Stimulated activated CD4-positive, alpha-beta T cell treated with anti-CD3 and anti-CD28 coated beads, Interleukin-2, amount 100 ng/mL, for 4 hours (primary cell): ENCODE results near the gene POLN.

Experiments used
- DNase-seq: peaks from one replicate; pipeline ENCODE4 v3.0.0-alpha.2; 2020; ENCODE audit warnings: low read depth

Gene POLN

DNA sequence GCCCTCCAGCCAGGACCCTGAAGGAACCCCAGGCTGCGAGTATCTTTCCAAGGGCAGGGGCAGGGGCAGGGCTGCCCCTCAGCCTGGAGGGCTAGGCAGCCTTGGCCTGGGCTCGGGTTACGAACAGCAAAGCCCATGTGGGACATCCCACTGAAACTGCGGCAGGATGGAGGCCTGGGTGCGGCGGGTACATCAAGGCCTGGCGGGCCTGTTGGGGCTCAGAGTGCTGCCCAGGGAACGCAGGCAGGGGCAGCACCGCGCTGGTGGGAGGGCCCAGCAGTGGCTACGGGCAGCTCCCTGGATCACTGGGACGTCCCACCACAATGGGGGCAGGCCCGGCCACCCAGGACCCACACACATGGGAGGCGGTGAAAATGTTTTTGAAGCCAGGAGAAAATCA lies 171.9 kb downstream of the POLN start:
- DNase-seq, result no peak

DNA sequence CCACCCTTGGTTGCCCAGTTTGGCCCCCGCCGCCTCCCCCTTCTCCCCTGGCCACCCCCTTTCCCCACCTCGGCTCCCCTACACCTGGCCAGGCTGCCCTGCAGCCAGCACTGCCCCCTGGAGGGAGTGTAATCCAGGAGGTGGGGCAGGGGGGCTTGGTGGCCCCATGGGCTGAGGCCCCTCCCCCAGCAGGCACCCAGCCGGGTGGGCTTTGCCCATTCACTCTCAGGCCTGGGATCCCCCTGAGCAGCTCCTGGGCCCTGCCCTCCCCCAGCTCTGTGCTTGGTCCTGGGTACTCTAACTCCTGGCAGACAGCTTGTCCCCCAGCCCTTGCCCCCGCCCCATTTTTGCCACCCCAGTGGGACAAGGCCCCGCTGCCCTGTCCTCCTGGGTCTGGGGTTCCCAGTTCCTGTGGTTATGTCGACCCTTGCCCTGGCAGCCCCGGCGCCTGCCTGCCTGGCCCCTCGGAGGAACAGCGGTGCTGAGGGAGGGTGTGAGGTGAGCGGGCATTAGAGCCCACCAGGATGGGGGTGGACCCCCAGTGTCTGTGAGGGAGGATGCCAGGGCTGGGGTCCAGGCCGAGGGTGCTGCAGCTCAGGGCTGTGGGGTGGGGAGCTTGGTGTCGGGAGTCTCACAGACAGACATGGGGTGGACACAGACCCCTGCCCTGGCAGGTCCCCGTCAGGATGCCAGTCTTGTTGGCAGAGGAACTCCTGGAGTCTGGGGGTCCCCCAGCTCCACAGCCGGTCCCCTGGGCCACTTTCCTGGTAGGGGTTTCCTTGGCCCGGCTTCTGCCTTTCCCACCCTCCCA lies 172.6 kb downstream of the POLN start:
- DNase-seq, result no peak

DNA sequence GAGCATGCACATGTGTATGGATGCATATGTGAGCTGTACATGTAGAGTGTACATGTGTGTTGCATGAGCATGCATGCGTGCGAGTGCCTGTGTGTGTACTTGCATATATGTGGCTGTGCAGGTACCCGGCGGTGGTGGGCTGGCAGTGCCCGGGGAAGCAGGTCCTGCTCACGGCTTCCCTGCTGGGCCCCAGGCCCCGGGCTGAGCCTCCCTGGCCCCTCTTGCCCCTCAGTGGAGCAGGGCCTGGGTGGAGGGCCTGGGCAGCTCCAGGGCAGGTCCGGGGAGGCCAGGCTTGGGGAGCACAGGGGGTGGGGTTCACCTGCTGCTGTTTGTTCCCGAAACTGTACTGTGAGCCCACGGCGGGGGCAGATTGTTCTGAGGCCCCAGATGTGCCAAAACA lies 173.4 kb downstream of the POLN start:
- no peak for DNase-seq

DNA sequence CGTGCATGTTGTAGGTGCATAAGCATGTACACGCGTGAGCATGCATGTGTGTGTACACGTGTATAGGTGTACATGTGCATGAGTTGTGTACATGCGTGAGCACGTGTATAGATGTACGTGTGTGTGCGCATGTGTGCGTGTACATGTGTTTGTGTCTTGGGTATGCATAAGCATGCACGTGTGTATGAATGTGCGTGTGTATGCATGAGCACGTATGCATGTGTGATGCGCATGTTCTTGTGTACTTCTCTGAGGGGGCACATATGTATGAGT lies 173.8 kb downstream of the POLN start:
- no peak for DNase-seq

DNA sequence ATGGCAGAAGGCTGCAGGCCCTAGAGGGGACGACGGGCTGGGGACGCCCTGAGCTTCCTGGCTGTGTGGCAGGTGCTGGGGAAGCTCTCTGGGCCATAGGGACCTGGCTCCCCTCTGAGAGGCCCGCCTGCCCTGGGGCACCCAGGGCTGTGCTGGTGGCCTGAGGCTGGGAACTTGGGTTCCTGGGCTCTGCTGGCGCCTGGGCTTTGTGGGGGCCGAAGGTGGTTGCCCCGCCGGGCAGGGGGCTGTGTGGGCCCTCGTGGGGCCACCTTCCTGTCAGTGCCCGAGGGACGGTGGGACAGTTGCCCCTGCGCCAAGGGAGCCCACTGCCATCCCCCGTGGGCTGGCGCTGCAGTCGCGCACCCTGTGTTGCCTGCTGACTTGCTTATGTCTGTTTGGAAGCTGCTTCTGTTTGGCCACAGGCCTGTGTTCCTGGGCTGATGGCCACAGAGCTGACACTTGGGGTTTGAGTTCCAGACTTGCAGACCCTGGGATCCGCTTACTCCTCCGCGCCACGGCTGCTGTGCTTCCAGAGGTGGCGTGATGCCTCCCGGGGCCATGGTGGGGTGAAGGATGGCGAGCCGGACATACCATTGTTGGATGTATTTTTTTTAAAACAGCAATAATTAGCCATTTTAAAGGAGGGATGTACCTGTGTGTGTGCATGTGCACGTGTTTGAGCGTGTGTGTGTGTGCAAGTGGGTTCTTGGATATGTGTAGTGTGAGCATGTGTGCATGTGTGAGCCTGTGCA lies 174.3 kb downstream of the POLN start:
- no peak for DNase-seq

DNA sequence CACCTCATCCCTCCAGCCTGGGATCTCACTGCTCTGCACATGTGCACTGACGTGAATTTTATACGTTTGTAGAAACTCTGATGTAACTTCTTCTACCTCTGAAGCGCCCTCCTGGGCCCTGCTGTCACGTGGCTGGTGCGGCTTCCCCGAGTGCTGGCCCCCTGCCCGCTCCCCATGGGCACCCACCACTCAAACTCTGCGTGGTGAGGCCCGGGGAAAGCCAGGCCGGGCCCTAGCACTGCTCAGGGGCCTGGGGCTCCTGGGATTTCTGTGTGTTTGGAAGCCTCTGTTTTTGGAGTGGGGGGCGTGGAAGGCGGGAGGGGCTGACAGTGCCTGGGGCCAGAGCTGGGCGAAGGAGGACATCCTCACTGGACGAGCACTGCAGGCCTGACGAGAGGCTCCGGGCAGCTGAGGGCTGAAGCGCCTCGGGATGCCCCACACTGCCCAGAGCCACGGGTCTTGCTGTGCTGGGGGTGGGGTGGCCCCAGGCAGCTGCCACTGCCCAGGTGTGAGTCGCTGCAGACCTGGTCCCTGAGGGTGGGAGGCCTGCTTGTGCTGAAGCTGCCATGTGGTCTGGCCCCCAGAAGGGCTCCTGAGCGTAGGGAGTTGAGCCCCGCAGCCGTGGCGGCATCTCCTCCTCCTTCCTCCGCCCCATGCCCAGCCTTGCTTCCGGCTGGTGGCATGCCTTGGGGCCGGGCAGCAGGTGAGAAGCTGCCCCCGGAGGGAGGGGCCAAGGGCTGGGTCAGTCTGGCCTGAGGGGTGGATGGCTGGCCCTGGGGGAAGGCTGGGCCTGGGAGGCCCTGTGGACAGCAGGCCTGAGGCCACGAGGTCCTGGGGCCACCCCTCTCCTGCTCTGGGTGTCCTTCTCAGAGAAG lies 175.1 kb downstream of the POLN start:
- DNase-seq, result no peak

DNA sequence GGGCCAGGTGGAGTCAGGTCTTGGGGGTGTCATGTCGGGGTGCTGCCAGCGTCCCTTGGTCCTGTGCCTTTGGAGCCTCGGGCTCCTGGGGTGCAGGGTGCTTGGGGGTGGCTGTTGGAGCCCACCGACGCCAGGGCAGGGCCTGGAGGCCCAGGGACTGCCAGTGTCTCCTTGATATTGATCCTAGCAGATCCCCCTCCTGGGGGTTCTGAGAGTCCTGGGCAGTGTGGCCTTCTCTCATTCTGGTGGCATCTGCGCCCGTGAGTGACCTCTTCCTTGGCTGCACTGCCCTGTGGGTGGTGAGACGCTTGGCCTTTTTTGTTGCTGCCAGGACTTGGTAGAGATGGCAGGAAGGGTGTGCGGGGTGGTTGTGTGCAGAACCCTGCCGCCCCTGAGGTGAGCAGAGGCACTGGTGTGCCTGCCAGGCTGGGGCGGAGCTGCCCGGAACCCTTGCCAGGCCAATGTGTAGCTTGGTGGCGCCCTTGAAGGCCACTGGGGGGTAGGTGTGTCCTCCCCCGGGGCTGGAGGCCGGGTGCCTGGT lies 175.8 kb downstream of the POLN start:
- DNase-seq, result no peak

DNA sequence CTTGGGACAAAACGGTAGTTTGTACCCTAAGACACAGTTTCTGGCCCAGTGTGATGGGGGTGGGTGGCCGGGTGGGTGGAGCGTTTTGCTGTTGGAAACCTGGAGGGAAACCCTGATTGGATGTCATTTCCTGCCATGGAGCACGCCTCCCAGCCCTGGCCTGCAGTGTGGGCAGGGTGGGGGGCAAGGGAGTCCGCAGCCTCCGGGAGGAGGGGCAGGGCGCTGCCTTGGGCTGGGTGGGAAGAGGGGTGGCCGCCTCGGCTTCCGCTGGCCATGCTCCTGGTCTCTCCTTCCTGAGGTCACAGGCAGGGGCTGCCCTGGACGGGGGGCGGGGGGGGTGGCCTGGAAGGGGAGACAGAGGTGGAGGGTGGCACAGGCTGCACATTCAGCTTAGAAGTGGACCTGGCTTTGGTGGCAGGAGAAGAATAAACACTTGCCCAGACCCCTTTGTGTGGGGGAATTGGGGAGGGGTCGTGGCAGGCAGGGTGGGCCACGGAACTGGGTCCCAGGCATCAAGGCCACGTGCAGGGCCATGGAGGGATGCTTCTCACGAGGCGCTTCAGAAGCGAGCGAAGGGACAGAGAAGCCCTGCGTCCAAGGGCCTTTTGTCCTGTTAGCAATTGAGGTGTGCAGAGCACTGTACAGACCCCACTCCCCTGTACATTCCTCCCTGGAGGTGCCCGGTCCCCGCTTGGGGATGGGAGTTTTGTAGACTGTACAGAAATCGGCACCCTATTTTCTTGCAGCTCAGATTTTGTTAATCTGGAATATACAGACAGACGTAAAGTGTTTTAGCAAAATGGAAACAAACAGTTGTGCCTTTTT lies 176.6 kb downstream of the POLN start:
- no peak for DNase-seq

DNA sequence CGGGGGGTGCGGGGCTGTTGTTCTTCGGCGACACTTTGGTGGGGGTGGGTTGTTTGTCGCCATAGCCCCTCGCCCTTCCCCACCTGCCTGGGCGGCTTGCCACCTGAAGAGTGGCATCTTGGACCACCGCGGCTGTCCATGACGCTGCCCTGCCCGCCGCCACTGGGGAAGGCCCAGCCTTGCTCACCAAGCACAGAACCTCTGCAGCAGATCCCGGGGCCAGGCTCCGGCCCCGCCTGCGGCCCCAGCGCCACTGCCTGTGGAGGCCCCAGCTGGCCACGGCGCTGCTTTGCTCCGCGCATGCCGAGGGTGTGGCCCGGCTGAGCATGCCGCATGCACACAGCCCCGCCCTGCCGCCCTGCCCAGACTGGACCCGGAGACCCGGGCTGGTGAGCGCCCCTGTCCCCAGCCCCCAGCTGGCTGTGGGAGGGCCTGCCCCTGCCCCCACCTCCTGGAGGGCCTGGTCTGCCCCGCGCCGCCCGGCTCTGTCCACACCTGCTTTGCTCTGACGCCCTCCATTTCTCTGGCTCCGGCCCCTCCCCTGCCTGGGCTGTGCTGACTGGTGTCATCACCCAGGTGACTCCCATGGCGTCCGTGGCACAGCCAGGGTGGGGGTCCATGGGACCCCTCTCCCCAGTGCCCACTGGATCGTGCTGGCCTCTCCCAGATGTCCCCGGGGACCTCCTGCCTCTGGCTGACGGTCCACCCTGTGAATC lies 177.5 kb downstream of the POLN start:
- no peak for DNase-seq

DNA sequence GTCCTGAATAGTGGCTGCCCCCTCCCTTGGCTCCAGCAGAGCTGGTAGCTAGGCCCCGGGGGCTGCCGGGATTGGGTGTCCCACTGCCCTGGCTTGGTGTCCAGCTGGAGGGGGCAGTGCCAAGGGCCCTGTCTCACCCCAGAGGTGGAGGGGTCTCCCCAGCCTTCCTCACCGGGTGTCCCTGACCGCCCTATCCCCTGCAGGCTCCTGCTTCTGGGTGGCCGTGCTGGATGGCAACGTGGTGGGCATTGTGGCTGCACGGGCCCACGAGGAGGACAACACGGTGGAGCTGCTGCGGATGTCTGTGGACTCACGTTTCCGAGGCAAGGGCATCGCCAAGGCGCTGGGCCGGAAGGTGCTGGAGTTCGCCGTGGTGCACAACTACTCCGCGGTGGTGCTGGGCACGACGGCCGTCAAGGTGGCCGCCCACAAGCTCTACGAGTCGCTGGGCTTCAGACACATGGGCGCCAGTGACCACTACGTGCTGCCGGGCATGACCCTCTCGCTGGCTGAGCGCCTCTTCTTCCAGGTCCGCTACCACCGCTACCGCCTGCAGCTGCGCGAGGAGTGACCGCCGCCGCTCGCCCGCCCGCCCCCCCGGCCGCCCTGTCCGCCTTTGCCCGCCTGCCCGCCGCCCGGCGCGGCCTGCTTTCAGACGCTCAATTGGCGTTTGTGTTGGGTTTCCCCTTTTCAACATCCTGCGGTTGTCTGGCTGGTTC lies 178.2 kb downstream of the POLN start:
- no peak for DNase-seq

DNA sequence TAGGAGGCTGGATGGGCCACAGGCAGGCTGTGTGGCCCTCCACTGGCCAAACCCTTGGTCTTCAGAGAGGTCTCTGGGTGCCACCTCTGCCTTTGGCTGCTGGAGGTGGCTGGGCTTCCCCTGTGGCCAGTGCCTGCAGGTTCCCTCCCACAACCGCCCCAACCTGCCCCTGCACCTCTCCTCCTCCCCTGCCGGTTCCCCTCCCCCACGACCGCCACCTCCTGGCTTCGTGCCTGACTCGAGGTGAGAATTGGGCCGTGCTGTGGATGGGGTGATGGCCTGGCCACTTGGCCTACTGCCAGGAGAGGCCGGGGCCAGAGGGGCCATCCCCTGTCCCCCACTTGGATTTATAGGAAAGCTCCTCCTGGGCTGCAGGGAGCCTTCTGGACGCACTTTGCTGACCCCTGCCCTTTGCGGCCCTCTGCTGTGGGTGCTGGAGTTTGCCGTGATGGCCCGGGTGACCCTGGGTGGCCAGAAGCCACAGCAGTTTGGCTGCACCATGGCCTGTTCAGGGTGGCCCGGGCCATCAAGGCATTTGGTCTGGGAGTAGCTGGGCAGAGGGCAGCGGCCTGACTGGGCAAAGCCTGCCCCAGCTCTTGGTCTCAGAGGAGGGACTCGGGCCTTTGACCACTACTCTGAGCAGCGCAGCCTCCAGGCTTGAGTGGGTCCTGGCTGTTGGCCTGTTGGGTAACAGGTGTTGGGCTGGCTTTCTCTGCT lies 179.0 kb downstream of the POLN start:
- DNase-seq, result no peak

DNA sequence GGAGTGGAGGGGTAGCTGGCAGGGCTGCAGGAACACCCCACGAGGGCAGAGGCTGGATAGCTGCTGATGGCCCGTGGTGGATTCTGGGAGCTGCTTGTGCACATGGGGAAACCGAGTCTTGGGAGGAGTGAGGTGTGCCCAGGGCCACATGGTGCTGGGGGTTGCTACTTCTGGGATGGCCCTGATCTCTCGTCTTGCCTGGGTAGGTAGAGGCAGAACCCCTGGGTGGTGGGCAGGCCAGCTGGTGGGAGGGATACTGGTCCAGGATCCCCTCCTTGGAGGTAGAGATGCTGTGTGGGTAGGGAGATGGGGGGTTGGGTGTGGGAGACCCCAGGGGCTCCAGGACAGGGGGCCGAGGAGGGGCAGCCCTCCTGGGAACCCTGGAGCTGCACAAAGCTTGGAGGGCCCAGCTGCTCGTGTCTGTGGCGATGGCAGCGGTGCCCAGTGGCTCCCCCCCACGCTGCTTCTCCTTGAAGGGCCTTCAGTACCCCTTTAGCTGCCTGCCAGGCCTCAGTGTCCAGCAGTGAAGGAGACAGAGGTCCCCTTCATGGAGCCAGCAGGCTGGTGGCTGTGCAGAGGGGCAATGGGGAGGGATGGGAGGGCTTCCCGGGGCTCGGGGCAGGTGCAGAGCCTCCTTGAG lies 179.6 kb downstream of the POLN start:
- DNase-seq, result no peak

DNA sequence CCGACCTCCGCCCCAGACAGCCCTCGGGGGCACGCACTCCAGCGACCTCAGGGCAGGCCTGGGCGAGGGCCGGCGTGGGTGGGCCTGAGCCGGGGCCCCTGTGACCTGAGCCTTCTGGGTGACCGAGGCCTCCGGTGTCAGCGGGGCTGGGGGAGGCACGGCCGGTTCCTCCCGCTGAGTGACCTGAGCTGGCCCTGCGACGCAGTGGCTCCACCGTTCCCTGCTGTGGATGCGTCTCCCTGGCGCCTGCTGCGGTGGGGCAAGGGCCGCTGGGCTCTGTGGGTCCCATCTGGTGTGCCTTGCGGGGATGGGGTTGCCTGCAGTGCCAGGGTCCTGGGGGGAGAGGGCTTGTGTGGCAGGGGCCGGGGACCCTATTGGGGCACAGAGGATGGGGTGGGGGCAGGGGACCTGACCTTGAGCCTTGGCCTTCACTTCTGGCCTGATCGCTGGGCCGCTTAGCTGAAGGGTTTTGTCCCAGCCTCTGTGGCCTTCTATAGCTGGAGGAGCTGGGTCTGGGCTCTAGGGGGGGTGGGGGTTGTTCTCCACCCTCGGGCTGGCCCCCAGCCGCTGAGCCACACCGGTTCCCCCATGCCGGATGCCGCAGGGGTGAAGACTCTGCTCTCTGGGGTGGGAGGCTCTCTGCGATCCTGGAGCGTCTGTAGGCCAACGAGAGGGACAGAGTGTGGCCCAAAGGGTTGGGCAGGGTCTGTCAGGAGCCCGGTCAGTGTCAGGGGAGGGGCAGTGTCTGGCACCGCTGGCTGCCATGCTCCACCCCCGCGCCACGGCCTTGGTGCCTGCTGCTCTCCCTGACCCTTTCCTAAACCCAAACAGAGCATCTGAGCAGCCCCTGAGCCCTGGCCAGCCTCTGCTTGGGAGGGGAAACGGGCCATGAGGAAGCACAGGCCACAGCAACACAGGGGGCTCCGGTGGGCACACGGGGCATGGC lies 180.5 kb downstream of the POLN start:
- DNase-seq, result no peak

DNA sequence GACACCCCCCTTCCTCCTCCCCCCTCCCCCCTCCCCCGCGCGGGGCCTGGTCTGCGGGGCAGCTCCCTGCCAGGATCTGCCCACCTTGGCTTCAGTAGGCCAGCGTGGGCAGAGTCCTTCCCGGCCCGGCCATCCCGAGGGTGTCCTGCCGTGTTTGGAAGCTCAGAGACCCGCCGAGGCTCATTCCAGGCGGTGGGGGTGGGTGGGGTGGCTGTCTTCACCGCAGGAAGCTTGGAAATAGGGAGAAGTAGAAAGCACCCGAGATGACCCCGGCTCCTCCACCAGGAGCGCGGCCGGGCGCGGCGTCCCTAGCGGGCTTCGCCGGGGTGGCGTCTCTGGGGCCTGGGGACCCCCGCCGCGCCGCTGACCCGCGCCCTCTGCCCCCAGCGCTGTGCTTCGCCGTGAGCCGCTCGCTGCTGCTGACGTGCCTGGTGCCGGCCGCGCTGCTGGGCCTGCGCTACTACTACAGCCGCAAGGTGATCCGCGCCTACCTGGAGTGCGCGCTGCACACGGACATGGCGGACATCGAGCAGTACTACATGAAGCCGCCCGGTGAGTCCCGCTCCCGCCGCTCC lies 181.2 kb downstream of the POLN start:
- no peak for DNase-seq

DNA sequence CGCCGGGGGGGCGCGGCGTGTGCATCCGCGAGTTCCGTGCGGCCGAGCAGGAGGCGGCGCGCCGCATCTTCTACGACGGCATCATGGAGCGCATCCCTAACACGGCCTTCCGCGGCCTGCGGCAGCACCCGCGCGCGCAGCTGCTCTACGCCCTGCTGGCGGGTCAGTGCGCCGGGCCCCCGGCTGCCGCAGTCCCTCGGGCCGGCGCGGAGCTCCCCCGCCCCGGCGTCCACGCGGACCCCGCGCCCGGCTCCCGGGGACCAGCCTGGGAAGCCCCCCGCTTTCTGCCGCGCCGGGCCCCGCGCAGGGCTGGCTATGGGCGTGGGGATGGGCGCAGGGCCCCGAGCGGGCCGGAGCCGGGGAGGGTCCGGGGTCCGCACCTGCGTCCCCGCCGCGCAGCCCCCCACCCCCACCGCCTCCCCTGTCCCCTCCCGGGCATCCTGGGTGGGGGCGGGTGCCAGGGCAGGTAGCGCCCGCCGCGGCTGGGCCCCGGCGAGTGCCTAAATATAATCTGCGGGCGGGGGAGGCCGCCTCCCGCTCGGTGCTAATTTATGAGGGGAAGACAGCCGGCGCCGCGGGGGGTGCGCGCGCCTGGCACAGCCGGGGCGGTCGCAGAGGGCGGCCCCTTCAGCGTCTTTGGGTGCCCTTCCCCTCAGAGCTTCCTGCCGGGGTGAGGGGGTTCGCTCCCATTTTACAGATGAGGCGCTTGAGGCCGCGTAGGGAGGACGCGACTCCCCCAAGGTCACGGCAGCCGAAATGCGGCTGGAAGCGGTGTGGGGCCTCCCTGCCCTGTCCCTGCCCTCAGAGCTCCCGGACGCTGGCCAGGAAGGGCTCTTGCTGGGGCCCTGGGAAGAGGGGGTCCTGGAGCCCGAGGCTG lies 182.0 kb downstream of the POLN start:
- no peak for DNase-seq

DNA sequence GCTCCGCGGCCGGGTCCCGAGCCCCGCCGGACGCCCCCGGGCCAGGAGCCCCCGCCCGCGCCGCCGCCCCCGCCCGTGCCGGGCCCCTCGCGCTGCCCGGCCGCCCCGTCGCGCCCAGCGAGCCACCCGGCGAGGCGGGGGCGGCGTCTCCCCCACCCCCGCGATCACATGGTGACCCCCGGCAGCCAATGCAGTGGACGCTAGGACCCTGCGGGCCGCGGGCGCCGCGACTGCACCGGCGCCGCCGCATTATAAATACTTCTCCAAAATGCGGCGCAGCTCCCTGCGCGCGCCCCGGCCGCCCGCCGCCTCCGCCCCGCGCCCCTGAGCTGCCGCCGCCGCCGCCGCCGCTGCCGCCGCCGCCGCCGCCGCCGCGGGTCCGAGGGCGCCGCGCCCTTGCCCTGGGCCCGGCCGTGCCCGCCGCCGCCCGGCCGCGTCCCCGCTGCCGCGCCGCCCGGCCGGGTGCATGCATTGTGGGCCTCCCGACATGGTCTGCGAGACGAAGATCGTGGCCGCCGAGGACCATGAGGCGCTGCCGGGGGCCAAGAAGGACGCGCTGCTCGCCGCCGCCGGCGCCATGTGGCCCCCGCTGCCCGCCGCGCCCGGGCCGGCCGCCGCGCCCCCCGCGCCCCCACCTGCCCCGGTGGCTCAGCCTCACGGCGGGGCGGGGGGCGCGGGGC lies 182.7 kb downstream of the POLN start, which contains the start of gene NAT8L:
Gene NAT8L (plus strand): TSS at position 282 of the 680 bp plus-strand sequence. CDS start 185 bp downstream, at position 467.
- no peak for DNase-seq
